GM12892 (cell line): ENCODE measurements around the gene GLDC.

Experiments used
- POLR2A ChIP-seq: IDR thresholded peaks from 2 replicates; pipeline ENCODE4 v1.6.1; 2011; ENCODE audit warnings: low read depth, low read length, control low read depth
- POLR2AphosphoS5 ChIP-seq: IDR thresholded peaks from 2 replicates; pipeline ENCODE4 v1.6.1; 2011; ENCODE audit warnings: low read depth, low read length, control low read depth
- TAF1 ChIP-seq: IDR thresholded peaks from 2 replicates; pipeline ENCODE4 v1.6.1; 2011; ENCODE audit warnings: low read depth, mild to moderate bottlenecking, control low read depth, low read length, borderline replicate concordance

- TF ChIP-seq POLR2A (no peak), POLR2AphosphoS5 (no peak), TAF1 (no peak)
Observed at GRCh38 chr9:6676254-6676921, 30.9 kb upstream of the GLDC start.
